SKM-1 treated with dmso at 0.1 percent for 144 hours (cell line): ENCODE data around the gene DAAM2.

ENCODE experiments used
- DNase-seq: peaks from one replicate; lab custom pipeline; 2025; ENCODE audit not compliant: unreplicated experiment; lab: John Stamatoyannopoulos, UW

DAAM2 gene

DNA sequence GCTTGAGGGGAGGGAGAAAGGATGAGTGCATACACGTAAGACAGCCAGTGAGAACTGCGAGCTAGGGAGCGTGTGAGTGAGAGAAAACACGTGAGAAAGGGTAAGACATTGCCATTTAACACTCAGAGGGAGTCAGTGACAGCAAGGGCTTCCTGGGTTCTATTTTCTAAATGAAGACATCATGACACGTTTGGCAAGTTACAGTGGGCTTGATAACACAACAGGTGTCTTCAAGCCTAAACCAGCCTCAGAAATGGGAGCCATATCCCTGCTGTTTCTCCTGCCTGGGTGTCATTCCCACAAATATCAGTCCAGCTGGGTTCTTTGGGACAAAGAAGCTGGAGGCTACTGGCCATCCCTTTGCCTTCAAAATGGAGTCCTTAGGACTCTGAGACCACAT is 159.0 kb downstream of the DAAM2 start:
- no peak for DNase-seq

DNA sequence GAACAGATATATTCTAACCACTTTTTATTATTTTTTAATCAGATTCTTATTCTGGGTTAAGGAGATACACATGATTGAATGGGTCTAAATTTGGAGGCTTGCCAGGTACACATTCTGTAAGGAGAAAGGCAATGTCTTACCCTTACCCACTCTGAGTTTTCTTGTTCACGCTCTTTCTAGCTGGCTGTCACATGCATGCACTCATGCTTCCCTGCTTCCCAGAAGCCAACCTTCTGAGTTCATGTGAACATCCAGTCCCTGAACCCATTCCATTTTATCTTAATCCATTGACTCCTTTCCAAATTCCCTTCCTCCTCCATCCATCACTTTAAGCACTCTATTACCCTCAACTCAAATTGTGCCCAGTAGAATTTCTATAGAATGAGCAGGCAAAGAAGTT is 159.5 kb downstream of the DAAM2 start:
- no peak for DNase-seq

DNA sequence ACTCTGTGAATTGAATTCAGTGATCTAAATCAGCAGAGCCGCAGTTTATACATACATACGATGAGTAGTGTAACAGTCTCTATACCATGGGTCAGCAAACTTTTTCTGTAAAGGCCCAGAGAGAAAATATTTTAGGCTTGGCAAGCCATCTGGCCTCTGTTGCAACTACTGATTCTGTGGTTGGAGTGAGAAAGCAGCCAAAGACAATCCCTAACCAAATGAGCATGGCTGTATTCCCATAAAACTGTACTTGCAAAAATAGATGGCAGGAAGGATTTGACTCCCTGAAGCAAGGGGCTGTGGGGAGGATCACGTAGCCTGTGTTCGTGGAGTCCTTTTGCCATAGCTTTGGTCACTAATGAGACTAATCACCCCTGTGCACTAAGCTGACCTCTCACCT is 160.0 kb downstream of the DAAM2 start:
- DNase-seq: no peak

- no peak for DNase-seq
Measured at GRCh38 chr6:39953076-39953618, 161.0 kb downstream of the DAAM2 start.
